Measurements from ENCODE around the gene LBH. TPM values are rescaled to one million over a fixed set of nuclear protein-coding genes. Genes with fewer than 3 reads are reported as not detected.

LBH gene
- polyA plus RNA-seq, 1 donor = 91.3 TPM

- DNase-seq = no peak
Measured at GRCh38 chr2:30272761-30273573, 41.6 kb downstream of the LBH start.

- no peak for DNase-seq
Measured at GRCh38 chr2:30273574-30273929, 42.2 kb downstream of the LBH start.

- no peak for DNase-seq
Measured at GRCh38 chr2:30275256-30275655, 43.9 kb downstream of the LBH start.

DNA sequence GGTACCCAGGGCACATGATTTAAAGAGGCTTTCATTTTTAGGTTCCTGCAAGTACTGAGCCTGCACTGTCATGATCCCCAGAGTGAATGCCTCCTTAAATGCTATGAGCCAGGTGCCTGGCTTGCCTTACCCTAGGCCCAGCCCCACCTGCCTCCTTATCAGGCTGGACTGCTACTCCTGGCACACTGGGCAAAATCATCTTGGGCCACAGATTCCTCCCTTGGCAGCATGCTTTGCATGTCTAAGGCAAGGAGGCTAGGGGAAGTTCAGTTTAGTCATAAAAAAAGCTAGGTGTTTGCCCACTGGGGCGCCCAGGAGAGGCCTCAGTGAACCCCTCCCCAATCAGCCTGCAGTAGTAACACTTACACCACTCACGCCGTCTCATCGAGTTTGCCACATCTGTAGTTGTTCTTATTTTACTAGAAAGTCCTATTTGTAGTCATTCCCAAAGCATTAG lies 45.1 kb downstream of the LBH start:
- no peak for DNase-seq

GRCh38 chr2:30277582-30277981 lies 46.2 kb downstream of the LBH start:
- DNase-seq = no peak

- DNase-seq = no peak
Measured at GRCh38 chr2:30278419-30278818, 47.1 kb downstream of the LBH start.

- DNase-seq = no peak
Measured at GRCh38 chr2:30280596-30281434, 49.5 kb downstream of the LBH start.

DNA sequence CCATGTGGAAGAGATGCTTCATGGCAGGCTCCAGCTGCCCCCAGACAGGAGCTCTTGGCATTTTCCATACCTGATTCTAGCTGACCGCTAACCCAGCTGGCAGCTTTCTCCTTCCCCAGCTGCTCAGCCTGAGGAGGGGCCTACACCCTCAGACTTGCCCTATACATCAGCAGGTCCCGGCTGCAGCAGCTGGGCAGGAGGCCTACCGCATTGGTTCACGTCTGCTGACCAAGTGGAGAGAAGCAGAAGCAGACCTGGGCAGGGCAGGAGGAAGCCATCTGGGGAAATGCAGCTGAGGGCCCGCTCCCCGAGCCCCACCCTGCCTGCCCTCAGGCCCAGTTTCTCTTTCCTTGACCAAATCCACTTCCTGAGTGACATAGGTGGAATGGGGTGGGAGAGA lies 50.7 kb downstream of the LBH start:
- DNase-seq = no peak

- DNase-seq = no peak
Measured at GRCh38 chr2:30282721-30283120, 51.4 kb downstream of the LBH start.

GRCh38 chr2:30283931-30284565 lies 52.7 kb downstream of the LBH start:
- DNase-seq = no peak

- DNase-seq = no peak
Measured at GRCh38 chr2:30285758-30286157, 54.4 kb downstream of the LBH start.

GRCh38 chr2:30287190-30287840 lies 56.0 kb downstream of the LBH start:
- DNase-seq = no peak

DNA sequence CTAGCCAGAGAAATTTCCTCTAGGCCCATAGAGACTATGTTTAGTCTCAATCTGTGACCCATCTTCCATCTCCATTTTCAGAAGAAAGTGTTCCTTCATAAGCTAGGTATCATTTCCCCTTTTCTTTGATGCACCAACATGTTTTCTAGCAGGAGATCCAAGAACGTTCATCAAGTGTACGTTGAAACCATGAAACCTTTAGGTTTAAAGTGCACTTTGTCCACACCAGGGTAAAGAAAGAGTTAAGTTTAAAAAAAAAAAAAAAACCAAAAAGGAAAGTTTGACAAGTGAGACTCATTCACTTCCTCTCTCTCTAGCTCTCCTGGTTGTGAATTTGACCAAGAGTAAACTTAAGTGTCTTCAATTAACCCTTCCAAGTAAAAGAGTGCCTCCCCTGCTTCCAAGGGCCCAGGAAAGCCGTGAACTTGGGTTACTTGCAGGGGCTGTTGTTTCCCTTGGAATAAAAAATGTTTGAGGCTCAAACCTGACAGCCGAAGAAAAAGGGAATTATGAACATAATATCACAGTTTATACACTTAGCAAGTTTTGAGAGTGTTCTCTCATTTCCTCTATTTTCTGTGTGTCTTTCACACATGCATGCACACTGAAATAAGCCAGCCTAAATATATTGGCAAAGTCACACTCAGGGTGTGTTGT lies 56.7 kb downstream of the LBH start:
- DNase-seq = no peak

- DNase-seq = no peak
Measured at GRCh38 chr2:30288561-30288960, 57.2 kb downstream of the LBH start.

DNA sequence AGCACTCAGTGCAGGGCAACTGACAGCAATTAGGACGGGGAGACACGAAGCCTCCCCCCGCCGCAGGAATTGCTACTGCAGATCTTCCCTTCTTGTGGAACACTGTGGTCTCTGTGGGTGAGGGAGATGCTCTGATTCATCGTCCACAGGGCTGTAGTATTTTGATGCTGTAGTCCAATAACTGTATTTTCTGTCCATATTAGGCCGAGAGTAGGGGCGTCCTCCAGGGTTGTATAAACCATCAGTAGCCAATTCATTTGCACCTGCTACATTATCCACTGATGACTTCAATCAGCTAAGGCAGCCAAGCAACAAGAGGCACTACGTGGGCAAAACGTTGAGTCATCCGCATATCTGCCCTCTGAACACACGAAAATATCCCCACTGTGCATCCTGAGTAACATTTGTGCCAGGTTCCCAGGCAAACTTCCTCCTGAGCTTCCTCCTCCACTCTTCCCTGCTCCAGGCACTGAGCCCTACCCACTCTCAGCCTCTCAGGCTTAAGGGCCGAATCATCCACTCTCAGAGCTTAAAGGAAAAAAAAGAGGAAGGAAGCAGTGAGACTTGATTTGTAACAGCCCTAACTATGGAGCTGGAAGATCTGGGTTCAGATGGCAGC lies 62.1 kb downstream of the LBH start:
- no peak for DNase-seq

GRCh38 chr2:30294133-30294532 lies 62.8 kb downstream of the LBH start:
- DNase-seq = no peak

- DNase-seq = no peak
Measured at GRCh38 chr2:30296496-30296895, 65.2 kb downstream of the LBH start.

DNA sequence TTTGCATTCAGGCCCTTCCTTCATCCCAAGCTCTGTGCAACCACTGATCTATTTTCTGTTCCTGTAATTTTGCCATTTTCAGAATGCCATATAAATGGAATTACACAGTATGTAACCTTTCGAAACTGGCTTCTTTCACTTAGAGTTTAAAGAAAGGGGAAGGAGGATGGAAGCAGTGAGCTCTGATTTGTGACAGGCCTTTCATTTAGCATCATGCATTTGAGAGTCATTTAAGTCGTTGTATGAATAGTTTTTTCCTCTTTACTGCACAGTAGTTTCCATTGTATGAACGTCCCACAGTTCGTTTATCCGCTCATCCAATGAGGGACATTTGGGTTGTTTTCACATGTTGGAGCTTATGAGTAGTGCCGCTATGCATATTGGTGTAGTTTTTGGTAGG lies 67.0 kb downstream of the LBH start:
- DNase-seq = no peak

DNA sequence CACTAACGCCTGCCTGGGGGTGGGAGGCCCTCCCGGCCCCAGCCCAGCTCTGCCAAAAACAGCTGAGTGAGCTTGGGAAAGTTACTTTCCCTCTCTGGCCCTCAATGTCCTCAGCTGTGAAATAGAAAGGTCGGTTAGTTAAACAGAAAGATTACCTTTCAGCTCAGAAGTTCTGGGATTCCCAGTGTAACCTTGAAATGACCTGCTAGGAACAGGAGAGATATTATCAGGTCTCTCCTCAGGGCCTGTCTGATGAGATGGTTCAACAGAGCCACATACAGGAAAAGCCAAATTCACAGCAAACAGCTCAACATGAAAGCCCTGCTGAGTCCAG lies 68.8 kb downstream of the LBH start:
- DNase-seq = no peak

GRCh38 chr2:30300456-30301221 lies 69.3 kb downstream of the LBH start:
- no peak for DNase-seq

- no peak for DNase-seq
Measured at GRCh38 chr2:30301551-30301950, 70.2 kb downstream of the LBH start.
